Measurements from ENCODE around the gene SAA2.
"Not testable (repeated sequence)": the region's sequence is repeated elsewhere in the genome, so short reads cannot be mapped to it uniquely, and the experiment has no call there.

Gene SAA2

GRCh38 chr11:18247191-18247581 lies 1.3 kb downstream of the SAA2 start:
- not testable (repeated sequence) for DNase-seq (ENCODE audit: low spot score)

- not testable (repeated sequence) for DNase-seq (ENCODE audit: low spot score)
These were observed 1.9 kb downstream of the SAA2 start for GRCh38 chr11:18246379-18247190.

DNA sequence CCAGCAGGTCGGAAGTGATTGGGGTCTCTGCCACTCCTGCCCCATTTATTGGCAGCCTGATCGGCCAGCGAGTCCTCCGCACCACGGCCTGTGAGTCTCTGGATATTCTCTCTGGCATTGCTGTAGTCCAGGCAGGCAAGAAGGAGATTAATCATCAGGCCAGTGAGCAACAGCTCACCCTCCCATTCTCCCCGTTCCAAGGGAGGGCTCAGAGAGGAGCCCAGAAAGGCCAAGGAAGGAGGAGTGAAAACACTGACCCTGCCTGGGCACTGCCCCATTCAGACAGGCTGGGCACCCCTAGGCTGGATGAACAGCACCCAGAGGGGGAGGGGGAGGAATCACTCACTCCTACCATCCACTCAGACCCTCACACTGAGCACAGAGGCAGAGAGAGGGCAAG lies 3.1 kb downstream of the SAA2 start:
- peak; percentile 26 for DNase-seq (ENCODE audit: low spot score)

- DNase-seq (ENCODE audit: low spot score) = peak; percentile 78
These were observed 4.6 kb downstream of the SAA2 start for GRCh38 chr11:18243783-18244362.

DNA sequence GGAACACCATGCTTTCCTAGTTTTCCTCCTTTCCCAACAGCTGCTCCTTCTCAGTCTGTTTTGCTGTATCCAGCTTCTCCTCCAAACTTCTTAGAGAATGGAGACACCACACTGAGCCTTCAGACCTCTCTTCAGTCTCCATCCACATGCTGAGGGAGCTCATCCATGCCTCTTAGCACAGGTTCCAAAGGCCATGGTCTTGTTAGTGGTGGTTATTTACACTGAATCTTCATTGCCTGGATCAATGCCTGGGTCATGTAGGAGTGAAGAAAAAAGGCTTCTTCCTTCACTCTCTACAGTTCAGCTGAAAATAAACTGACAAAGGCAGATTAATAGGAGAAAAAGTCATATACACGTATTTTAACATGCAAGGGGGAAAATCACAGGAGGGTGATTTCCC lies 8.8 kb downstream of the SAA2 start:
- no peak for DNase-seq (ENCODE audit: low spot score)

DNA sequence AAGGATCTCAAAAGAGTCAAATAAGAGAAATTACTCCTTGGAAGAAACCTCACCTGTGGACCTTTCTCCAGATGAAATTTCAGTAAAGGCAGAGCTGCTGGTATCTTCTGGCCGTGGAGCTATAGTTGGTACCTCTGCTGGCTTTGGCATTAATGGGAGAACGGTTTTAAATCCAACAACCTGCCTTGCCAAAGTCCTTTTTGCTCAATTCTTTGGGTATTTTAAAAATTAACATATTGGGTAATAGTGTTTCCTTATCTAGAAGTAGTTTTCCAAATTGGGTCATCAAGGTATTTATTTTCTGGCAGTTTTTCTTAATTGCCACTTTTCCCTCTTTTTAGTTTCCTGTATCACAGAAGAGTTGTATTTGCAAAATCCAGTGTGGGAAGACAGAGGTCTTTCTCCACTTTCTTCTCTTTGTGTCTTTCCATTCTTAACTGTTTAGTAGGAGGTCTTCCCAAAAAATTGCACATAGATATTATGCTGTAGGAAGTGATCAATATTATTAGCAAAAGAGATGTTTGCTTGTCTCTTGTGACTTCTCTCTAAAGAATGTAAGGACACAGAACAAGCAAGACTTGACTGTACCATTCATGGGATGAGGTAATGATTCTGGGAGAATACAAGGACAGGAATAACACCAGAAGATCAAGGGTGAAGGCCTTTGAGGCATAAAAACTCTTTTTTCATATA lies 11.7 kb downstream of the SAA2 start, which contains the start of gene SAA4:
TSS of gene SAA4 (minus strand) at position 139 of the 693 bp plus-strand sequence. CDS start 876 bp downstream, outside the sequence.
- DNase-seq (ENCODE audit: low spot score) = no peak

GRCh38 chr11:18235394-18236334 lies 12.8 kb downstream of the SAA2 start:
- DNase-seq (ENCODE audit: low spot score) = no peak

- DNase-seq (ENCODE audit: low spot score) = no peak
These were observed 14.6 kb downstream of the SAA2 start for GRCh38 chr11:18233912-18234311.

- no peak for DNase-seq (ENCODE audit: low spot score)
These were observed 17.6 kb downstream of the SAA2 start for GRCh38 chr11:18230859-18231258.

GRCh38 chr11:18229501-18229900 lies 19.0 kb downstream of the SAA2 start:
- no peak for DNase-seq (ENCODE audit: low spot score)

DNA sequence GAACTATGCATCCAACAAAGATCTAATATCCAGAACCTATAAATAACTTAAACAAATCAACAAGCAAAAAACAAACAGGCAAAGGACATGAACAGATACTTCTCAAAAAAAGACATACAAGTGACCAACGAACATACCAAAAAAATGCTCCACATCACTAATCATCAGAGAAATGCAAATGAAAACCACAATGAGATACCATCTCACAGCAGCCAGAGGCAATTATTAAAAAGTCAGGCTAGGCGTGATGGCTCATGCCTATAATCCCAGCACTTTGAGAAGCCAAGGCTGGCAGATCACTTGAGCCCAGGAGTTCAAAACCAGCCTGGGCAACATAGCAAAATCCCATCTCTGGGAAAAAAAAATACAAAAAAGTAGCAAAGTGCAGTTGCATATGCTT lies 22.6 kb downstream of the SAA2 start:
- DNase-seq (ENCODE audit: low spot score) = no peak

DNA sequence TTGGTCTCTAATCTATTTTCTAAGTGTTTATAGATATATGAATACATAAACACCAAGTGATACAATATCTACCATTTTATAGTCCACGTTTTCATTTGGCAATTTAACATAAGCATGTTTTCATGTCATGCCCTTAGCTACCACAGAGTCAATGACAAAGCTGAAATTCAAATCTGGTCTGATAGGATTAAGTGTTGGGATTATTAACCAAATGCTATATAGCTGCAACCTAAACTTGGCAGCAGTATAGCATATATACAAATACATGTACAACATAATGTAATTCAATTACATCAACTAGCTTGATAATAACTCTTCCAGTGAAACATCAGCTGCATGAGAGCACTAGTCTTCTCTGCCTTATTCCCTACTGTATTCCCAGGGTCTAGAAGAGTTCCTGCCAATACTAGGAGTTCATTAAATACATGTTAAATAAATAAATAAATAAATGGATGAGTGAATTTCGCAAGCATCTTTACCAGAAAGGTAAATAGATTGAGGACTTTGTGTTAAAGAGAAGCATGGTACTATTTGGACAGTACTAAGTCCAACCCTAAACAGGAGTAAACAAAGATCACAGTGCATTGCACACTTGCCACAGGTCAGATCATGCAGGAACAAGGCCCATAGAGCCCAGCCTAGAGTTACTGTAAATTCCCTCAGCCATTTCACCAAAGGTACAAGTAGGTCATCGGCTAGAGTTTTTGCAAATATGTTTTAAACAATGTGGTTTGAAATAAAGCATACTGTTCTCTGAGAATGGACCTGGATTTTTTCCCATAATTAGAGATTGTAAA lies 24.7 kb downstream of the SAA2 start:
- no peak for DNase-seq (ENCODE audit: low spot score)

DNA sequence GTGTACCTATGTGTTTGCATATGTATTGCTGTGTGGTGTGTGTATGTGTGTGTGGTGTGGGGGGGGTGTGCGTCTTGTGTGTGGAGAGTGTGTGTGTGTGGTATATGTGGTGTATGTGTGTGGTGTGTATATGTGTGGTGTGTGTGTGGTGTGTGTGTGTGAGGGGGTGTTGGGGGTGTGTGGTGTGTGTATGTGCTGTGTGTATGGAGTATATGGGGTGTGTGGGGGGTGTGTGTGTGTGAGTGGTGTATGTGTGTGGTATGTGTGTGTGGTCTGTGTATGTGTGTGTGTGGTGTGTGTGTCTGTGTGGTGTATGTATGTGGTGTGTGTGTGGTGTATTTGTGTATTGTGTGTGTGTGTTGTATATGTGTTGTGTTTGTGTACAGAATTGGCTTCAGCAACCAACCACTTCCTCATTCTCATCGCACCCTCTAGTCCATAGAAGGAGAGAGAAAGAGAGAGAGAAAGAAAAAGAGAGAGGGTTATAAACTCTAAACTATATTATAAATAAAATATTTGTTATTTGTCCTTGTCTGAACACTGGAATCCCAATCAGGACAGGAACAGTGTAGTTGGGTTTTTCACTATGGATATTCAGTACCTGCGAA lies 25.6 kb downstream of the SAA2 start:
- DNase-seq (ENCODE audit: low spot score) = no peak

- DNase-seq (ENCODE audit: low spot score) = no peak
These were observed 27.1 kb downstream of the SAA2 start for GRCh38 chr11:18221274-18221876.

- DNase-seq (ENCODE audit: low spot score) = no peak
These were observed 39.4 kb downstream of the SAA2 start for GRCh38 chr11:18209058-18209457.

DNA sequence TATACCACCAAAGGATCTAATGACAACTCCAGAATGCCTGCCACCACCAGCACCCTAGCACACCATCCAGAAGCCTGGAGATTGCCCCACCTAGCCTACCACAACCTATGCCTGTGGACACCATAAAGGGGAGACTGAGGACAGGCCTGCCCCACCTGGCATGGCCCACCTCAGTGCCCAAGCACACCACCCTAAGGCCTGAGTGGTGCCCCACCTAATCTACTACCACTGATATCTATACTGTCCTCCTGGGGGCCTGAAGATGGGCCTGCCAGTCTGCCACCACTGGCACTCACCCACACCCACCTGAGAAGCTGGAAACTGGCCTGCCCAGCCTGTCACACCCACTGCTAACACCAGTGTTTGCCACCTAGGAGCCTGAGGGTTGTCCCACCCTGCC lies 43.7 kb downstream of the SAA2 start:
- DNase-seq (ENCODE audit: low spot score) = no peak

GRCh38 chr11:18204220-18204619 lies 44.2 kb downstream of the SAA2 start:
- no peak for DNase-seq (ENCODE audit: low spot score)

DNA sequence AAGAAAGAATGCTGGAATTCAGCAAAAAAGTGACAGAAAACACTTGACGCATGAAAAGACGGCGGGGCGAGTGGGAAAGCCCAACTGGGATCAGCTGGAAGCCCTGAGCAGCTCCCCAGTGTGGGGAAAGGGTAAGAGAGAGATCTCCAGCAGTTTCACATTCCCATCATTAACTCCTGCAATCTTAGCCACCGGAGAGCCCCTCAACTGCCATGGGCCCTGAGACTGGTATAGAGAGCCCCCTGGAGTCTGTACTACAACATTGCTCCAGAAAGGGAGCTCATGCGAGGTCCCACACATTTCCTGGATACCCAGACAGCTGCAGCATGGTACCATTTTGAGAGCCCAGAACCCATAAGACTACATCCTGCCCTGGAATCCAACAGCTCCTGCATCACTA lies 44.7 kb downstream of the SAA2 start:
- DNase-seq (ENCODE audit: low spot score) = no peak

DNA sequence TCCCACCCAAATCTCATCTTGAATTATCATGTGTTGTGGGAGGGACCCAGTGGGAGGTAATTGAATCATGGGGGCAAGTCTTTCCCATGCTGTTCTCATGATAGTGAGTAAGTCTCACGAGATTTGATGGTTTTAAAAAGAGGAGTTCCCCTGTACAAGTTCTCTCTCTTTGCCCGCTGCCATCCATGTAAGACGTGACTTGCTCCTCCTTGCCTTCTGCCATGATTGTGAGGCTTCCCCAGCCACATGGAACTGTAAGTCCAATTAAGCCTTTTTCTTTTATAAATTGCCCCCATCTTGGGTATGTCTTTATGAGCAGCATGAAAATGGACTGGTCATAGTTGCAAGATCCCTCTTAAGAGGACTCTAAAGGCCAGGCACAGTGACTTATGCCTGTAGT lies 50.7 kb downstream of the SAA2 start:
- DNase-seq (ENCODE audit: low spot score) = not testable (repeated sequence)

GRCh38 chr11:18196532-18196931 lies 51.9 kb downstream of the SAA2 start:
- no peak for DNase-seq (ENCODE audit: low spot score)
